Measurements from ENCODE around the gene ABHD14A.

Gene ABHD14A

DNA sequence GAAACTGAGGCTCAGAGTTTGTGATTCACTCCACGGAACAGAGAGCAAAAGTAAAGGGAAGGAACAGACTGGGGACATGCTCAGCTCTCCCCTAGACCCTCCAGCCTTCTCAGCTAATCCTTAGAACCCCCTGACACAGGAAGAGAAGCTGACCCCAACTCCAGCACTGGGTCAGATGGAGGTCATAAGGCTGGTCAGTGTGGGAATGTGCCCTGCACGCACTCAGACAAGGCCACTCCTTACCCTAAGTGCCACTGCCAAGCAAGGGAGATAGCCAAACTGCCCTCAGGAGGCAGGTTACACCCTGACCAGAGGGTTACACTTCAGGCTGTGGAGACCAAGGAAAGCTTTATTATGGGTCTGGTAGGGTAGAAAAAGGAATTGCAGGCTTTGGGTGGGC, 19.7 kb downstream of the ABHD14A start (continued):
- TF ChIP-seq OSR1 (CRISPR knock-in tag; IDR thresholded peaks at IDR 0.05) (no peak), ZC3H10 (CRISPR knock-in tag; IDR thresholded peaks at IDR 0.05) (no peak), GLIS3 (CRISPR knock-in tag; IDR thresholded peaks at IDR 0.05) (no peak)
- TF ChIP-seq, protein P1, sequence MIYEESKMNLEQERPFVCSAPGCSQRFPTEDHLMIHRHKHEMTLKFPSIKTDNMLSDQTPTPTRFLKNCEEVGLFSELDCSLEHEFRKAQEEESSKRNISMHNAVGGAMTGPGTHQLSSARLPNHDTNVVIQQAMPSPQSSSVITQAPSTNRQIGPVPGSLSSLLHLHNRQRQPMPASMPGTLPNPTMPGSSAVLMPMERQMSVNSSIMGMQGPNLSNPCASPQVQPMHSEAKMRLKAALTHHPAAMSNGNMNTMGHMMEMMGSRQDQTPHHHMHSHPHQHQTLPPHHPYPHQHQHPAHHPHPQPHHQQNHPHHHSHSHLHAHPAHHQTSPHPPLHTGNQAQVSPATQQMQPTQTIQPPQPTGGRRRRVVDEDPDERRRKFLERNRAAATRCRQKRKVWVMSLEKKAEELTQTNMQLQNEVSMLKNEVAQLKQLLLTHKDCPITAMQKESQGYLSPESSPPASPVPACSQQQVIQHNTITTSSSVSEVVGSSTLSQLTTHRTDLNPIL (CRISPR knock-in tag; IDR thresholded peaks at IDR 0.05; ENCODE audit: low read depth), result no peak

DNA sequence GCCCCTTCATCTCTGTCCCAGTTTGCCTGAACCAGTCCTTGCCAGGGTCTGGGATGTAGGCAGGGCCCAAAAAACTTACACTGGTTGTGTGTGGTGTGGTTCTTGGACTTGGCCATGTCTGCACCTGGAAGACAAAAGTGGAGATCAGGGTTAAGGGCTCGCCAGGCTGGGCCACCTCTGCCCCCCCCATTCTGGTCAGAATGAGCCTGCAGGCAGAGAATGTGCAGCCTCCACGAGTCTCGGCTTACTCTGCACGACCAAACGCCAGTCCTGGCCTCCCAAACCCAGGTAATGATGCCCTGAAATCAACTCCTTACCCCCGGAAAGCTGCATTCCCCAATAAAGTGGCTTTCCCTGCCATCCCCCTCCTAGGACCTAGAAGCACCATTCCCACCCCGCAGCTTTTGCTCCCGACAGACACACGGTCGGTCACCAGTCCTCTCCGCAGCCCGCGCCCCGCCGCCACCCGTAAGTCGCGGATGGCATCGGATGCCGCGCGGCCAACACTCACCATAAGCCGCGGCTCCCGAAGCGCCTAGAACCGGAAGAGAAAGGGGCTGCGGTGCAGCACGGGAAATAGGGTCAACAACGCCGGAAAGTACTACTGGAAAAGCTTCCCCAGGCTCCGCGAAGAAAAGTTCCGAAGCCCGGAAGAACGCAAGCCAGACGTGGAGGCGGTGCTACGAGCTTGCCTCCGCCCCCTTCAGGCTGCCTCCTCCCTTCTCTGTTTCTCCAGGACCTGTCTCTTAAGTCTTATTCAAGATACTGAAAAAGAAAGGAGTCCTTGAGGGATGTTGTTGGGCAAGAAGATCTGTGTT, 20.7 kb downstream of the ABHD14A start, which contains the start of gene RPL29:
RPL29 (minus strand) TSS at position 550 of the 818 bp plus-strand sequence; CDS start at position 116, 434 bp downstream.
- peak; percentile 91 for ATAC-seq

DNA sequence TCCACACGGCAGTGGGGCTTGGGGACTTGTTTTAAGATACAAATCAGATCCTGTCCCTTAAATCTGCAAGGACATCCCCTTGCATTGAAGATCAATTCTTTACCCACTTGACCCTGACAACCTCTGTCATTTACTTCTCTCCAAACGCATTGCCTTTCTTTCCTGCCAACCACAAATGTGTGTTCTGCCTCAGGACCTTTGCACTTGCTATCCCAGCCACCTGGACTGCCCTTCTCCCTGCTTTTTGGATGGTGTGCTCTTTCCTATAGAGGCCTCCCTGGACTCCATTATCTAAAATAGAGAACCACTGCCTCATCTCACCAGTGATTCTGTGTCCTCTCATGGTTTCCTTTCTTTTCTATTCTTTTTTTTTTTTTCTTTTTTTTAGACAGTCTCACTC, 22.3 kb downstream of the ABHD14A start:
- TF ChIP-seq PPARA (CRISPR knock-in tag; IDR thresholded peaks at IDR 0.05; ENCODE audit: borderline replicate concordance) (no peak), ARNTL (CRISPR knock-in tag; IDR thresholded peaks at IDR 0.05; ENCODE audit: borderline replicate concordance, low read depth) (no peak)
- ATAC-seq, result no peak

More for the DNA sequence above, 20.7 kb downstream of the ABHD14A start, which contains the start of gene RPL29:
- TF ChIP-seq, protein P2, sequence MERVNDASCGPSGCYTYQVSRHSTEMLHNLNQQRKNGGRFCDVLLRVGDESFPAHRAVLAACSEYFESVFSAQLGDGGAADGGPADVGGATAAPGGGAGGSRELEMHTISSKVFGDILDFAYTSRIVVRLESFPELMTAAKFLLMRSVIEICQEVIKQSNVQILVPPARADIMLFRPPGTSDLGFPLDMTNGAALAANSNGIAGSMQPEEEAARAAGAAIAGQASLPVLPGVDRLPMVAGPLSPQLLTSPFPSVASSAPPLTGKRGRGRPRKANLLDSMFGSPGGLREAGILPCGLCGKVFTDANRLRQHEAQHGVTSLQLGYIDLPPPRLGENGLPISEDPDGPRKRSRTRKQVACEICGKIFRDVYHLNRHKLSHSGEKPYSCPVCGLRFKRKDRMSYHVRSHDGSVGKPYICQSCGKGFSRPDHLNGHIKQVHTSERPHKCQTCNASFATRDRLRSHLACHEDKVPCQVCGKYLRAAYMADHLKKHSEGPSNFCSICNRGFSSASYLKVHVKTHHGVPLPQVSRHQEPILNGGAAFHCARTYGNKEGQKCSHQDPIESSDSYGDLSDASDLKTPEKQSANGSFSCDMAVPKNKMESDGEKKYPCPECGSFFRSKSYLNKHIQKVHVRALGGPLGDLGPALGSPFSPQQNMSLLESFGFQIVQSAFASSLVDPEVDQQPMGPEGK (CRISPR knock-in tag; IDR thresholded peaks at IDR 0.05; ENCODE audit: borderline replicate concordance), result 0 out of 2 replicates have a peak, but pooled peaks have one; percentile 13
- TF ChIP-seq GLIS3 (CRISPR knock-in tag; IDR thresholded peaks at IDR 0.05) (no peak), SNAI2 (CRISPR knock-in tag; IDR thresholded peaks at IDR 0.05) (no peak), ZC3H10 (CRISPR knock-in tag; IDR thresholded peaks at IDR 0.05) (no peak)

DNA sequence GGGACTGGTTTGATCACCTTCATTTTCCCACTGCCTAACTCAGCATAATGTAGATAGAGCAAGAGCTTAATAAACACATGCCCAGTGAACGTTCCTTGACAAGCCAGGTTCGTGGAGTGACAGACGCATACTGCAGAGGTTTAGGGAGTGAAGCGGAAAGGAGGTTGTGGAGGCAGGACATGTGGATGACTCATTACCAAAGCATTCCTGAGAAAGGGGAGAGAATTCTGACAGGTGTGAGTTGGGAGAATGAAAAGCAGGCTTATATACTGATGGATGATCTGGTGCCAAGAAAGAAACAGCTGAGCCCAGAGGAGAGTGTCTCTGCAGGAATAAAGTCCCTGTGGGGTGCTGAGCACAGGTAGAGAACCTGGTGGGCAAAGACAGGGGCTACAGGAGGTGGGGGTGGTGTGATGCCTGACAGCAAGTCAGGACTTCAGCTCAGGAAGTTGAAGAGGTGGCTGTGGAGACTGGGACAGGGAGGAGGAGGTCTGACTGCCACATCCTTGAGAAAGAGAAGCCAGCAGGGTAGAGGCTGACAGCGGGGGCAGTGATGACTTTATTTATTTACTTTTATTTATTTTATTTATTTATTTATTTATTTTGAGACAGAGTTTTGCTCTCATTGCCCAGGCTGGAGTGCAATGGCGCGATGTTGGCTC, 23.2 kb downstream of the ABHD14A start:
- TF ChIP-seq ESRRG (CRISPR knock-in tag; IDR thresholded peaks at IDR 0.05), result no peak
- TF ChIP-seq CSDC2 (CRISPR knock-in tag; IDR thresholded peaks at IDR 0.05), result no peak
- no peak for TF ChIP-seq RARB (CRISPR knock-in tag; IDR thresholded peaks at IDR 0.05)

DNA sequence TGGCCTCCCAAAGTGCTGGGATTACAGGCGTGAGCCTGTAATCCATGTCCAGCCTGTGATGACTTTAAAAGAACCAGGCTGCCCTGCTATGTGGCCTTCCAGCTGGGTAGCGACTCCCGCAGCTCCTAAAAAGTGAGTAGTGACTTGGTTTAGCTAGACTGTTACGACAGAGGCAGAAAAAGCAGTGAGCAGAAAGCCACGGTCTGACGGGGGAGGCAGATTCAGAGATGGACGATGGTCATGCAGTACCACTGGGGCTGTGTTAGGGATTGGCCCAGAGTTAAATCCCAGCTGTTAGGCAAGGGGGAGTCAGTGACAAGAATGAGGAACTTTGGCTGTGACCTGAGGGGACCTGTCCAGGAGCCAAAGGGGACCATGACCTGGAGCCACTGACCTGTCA, 23.9 kb downstream of the ABHD14A start:
- TF ChIP-seq ZNF70 (CRISPR knock-in tag; IDR thresholded peaks at IDR 0.05) (no peak), ZNF565 (CRISPR knock-in tag; conservative IDR thresholded peaks at IDR 0.05; ENCODE audit: low read depth) (no peak), ZC3H10 (CRISPR knock-in tag; IDR thresholded peaks at IDR 0.05) (no peak), BACH2 (CRISPR knock-in tag; IDR thresholded peaks at IDR 0.05; ENCODE audit: borderline replicate concordance) (no peak), SNAI2 (CRISPR knock-in tag; IDR thresholded peaks at IDR 0.05) (no peak), ESRRG (CRISPR knock-in tag; IDR thresholded peaks at IDR 0.05) (no peak), ZFP3 (CRISPR knock-in tag; IDR thresholded peaks at IDR 0.05) (no peak), ZFP30 (CRISPR knock-in tag; IDR thresholded peaks at IDR 0.05) (no peak)
- TF ChIP-seq, protein P2 (CRISPR knock-in tag; IDR thresholded peaks at IDR 0.05; ENCODE audit: borderline replicate concordance), result no peak
- TF ChIP-seq, protein P3, sequence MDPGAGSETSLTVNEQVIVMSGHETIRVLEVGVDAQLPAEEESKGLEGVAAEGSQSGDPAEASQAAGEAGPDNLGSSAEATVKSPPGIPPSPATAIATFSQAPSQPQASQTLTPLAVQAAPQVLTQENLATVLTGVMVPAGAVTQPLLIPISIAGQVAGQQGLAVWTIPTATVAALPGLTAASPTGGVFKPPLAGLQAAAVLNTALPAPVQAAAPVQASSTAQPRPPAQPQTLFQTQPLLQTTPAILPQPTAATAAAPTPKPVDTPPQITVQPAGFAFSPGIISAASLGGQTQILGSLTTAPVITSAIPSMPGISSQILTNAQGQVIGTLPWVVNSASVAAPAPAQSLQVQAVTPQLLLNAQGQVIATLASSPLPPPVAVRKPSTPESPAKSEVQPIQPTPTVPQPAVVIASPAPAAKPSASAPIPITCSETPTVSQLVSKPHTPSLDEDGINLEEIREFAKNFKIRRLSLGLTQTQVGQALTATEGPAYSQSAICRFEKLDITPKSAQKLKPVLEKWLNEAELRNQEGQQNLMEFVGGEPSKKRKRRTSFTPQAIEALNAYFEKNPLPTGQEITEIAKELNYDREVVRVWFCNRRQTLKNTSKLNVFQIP (CRISPR knock-in tag; IDR thresholded peaks at IDR 0.05; ENCODE audit: borderline replicate concordance, low read depth), result no peak
- no peak for ATAC-seq

More for the DNA sequence above, 23.2 kb downstream of the ABHD14A start:
- no peak for ATAC-seq

Data from SK-N-SH treated with all-trans-retinoic acid at 6 μM for 48 hours (cell line).